Peyer's patch (tissue), 4 donors: ENCODE data around the gene GUCY2D. TPM values are rescaled to one million over a fixed set of nuclear protein-coding genes. Genes with fewer than 3 reads are reported as not detected.

Experiments used
- DNase-seq, 3 donors: peaks; one replicate each; pipeline ENCODE4 v3.0.0-alpha.2; 2017 to 2019
- H3K27ac ChIP-seq, 4 donors: fragments of 200-600 bp; sonication (generic); one replicate each; pipeline ENCODE4 v1.5.1; 2016 to 2019
- H3K27me3 ChIP-seq, 2 donors: fragments of 200-600 bp; sonication (generic); one replicate each; pipeline ENCODE4 v1.5.1; 2019
- H3K36me3 ChIP-seq, 3 donors: fragments of 200-600 bp; sonication (generic); one replicate each; pipeline ENCODE4 v1.5.1; 2016 to 2019
- H3K4me1 ChIP-seq, 4 donors: fragments of 200-600 bp; sonication (generic); one replicate each; pipeline ENCODE4 v1.5.1; 2016 to 2019
- H3K4me3 ChIP-seq, 4 donors: fragments of 200-600 bp; sonication (generic); 1 replicate in 3 of 4; 2 replicates in 1 of 4; pipeline ENCODE4 v1.5.1; 2016 to 2019; ENCODE audit warnings: mild to moderate bottlenecking in 1 of 4
- H3K9me3 ChIP-seq, 4 donors: fragments of 200-600 bp; sonication (generic); one replicate each; pipeline ENCODE4 v1.5.1; 2016 to 2019; ENCODE audit warnings: mild to moderate bottlenecking in 1 of 4
- POLR2A ChIP-seq, 2 donors: fragments of 450-650 bp; IDR thresholded peaks; one replicate each; pipeline ENCODE4 v1.5.1; 2017; ENCODE audit warnings: antibody characterized with exemption in 2 of 2, mild to moderate bottlenecking in 2 of 2, moderate library complexity in 2 of 2
- total RNA-seq, 4 donors: library from RNA; depleted of rRNA; stranded (reverse); fragments of >200 nt; gene quantifications; one replicate each; pipeline ENCODE4 v1.1.0, GENCODE V29; 2016
- TF ChIP-seq, protein P1 (sequence below), 6 experiments: fragments of 450-650 bp in 4 of 6; fragments of 200-600 bp in 2 of 6; sonication (generic) in 1 of 6; IDR thresholded peaks; one replicate each; pipeline ENCODE4 v1.5.1; 2017 to 2019; ENCODE audit warnings: antibody characterized with exemption in 6 of 6, mild to moderate bottlenecking in 3 of 6, moderate library complexity in 1 of 6

The GUCY2D gene
- total RNA-seq, 4 donors from 2014 or later = not detected

DNA sequence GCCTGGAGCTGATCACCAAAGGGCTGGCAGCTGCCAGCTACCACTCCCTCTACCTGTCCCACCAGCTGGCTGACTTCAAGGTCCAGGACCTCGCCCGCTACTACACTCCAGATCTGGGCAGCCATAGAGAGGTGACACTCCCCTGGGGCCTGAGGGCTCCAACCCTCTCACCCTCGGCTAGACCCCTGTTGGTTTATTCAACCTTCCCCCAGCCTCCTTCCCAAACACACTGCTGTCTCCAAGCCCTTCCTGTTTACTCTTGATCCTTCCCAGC, 67.1 kb downstream of the GUCY2D start:
- no peak for TF ChIP-seq POLR2A (IDR thresholded peaks at IDR 0.05)
- TF ChIP-seq, protein P1, sequence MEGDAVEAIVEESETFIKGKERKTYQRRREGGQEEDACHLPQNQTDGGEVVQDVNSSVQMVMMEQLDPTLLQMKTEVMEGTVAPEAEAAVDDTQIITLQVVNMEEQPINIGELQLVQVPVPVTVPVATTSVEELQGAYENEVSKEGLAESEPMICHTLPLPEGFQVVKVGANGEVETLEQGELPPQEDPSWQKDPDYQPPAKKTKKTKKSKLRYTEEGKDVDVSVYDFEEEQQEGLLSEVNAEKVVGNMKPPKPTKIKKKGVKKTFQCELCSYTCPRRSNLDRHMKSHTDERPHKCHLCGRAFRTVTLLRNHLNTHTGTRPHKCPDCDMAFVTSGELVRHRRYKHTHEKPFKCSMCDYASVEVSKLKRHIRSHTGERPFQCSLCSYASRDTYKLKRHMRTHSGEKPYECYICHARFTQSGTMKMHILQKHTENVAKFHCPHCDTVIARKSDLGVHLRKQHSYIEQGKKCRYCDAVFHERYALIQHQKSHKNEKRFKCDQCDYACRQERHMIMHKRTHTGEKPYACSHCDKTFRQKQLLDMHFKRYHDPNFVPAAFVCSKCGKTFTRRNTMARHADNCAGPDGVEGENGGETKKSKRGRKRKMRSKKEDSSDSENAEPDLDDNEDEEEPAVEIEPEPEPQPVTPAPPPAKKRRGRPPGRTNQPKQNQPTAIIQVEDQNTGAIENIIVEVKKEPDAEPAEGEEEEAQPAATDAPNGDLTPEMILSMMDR (IDR thresholded peaks at IDR 0.05) = no peak
- Histone ChIP-seq H3K4me1 (peaks cover 9 to 41% (median 14%) of the 10 kb centered on the region in 4 donors), H3K9me3 (no peaks in the 10 kb centered on the region), H3K27ac (peak overlapping the region in 3 of 4 donors; percentile 60 to 61 (median 60)), H3K36me3 (no peaks in the 10 kb centered on the region), H3K27me3 (peaks cover 0 to 21% of the 10 kb centered on the region in 2 donors), H3K4me3 (no peak overlapping the region)
- DNase-seq = peak in 2 of 3 donors; percentile 70 to 72

Other genes starting within 250 kb of the GUCY2D start
- gene KDM6B, start 168.4 kb upstream of the GUCY2D start, total RNA-seq = 10 to 100 TPM; 32.1 to 45.6 (median 36.4) TPM
- gene TMEM88, start 147.5 kb upstream of the GUCY2D start, total RNA-seq = 10 to 100 TPM in 3 of 4 donors, 1 to 10 TPM in 1; 3.4 to 29.7 (median 12.9) TPM
- gene NAA38, start 145.1 kb upstream of the GUCY2D start, total RNA-seq = 10 to 100 TPM; 28.6 to 75.8 (median 47.8) TPM
- 1 to 10 TPM; 3.3 to 5.1 (median 4.2) TPM for gene CYB5D1, start 144.6 kb upstream of the GUCY2D start, total RNA-seq
- gene CHD3, start 113.8 kb upstream of the GUCY2D start, total RNA-seq = 10 to 100 TPM; 36.1 to 99.9 (median 45.1) TPM
- gene RNF227, start 86.3 kb upstream of the GUCY2D start, total RNA-seq = 1 to 10 TPM in 3 of 4 donors, not detected in 1; 1.2 to 5.1 (median 1.6) TPM
- 1 to 10 TPM in 3 of 4 donors, under 1 TPM in 1; 0.95 to 5.0 (median 2.7) TPM for gene KCNAB3, start 72.8 kb upstream of the GUCY2D start, total RNA-seq
- gene TRAPPC1, start 70.7 kb upstream of the GUCY2D start, total RNA-seq = 10 to 100 TPM; 39.8 to 58.0 (median 45.5) TPM
- gene CNTROB, start 70.4 kb upstream of the GUCY2D start, total RNA-seq = 100 to 1,000 TPM in 1 of 4 donors, 10 to 100 TPM in 3; 30.5 to 120 (median 45.2) TPM
- gene ALOX15B, start 36.4 kb downstream of the GUCY2D start, total RNA-seq = 1 to 10 TPM in 3 of 4 donors, under 1 TPM in 1; 0.70 to 4.1 (median 2.1) TPM
- gene ALOX12B, start 85.1 kb downstream of the GUCY2D start, total RNA-seq = under 1 TPM in 1 of 4 donors, not detected in 3; 0.83 TPM
- gene ALOXE3, start 115.9 kb downstream of the GUCY2D start, total RNA-seq = not detected
- not detected for gene HES7, start 121.5 kb downstream of the GUCY2D start, total RNA-seq
- 100 to 1,000 TPM in 3 of 4 donors, 10 to 100 TPM in 1; 67.6 to 143 (median 119) TPM for gene PER1, start 149.8 kb downstream of the GUCY2D start, total RNA-seq
- 10 to 100 TPM; 10.7 to 40.2 (median 32.4) TPM for gene VAMP2, start 160.3 kb downstream of the GUCY2D start, total RNA-seq
- gene TMEM107, start 173.8 kb downstream of the GUCY2D start, total RNA-seq = 10 to 100 TPM in 3 of 4 donors, 1 to 10 TPM in 1; 6.5 to 27.2 (median 16.4) TPM
- 10 to 100 TPM; 12.6 to 22.6 (median 17.9) TPM for gene BORCS6, start 187.6 kb downstream of the GUCY2D start, total RNA-seq
- gene AURKB, start 208.0 kb downstream of the GUCY2D start, total RNA-seq = 100 to 1,000 TPM in 1 of 4 donors, 10 to 100 TPM in 3; 10.5 to 111 (median 19.1) TPM
- gene CTC1, start 245.4 kb downstream of the GUCY2D start, total RNA-seq = 10 to 100 TPM; 35.0 to 99.9 (median 84.9) TPM
- gene PFAS, start 246.7 kb downstream of the GUCY2D start, total RNA-seq = 10 to 100 TPM in 3 of 4 donors, 1 to 10 TPM in 1; 7.4 to 63.5 (median 14.0) TPM